ENCODE measurements around the gene FOXK1.

GRCh38 chr7:4803397-4804241 is 121.5 kb downstream of the FOXK1 start:
- TF ChIP-seq BHLHE40 (IDR thresholded peaks at IDR 0.05; ENCODE audit: borderline replicate concordance) (no peak), SP1 (IDR thresholded peaks at IDR 0.05) (no peak), NFRKB (IDR thresholded peaks at IDR 0.05) (no peak), FOXM1 (IDR thresholded peaks at IDR 0.05; ENCODE audit: borderline replicate concordance) (no peak), ZNF384 (IDR thresholded peaks at IDR 0.05) (no peak)

All from HEK293T (cell line).